ENCODE results near the gene ITGBL1. TPM values are rescaled to one million over a fixed set of nuclear protein-coding genes. Genes with fewer than 3 reads are reported as not detected.

The ITGBL1 gene
- total and polyA plus RNA-seq, 2 of the 13 experiments (the other 11 are each of a cell fraction or from before 2014, with no cell fraction given): 0.02 TPM; not detected in 1

DNA sequence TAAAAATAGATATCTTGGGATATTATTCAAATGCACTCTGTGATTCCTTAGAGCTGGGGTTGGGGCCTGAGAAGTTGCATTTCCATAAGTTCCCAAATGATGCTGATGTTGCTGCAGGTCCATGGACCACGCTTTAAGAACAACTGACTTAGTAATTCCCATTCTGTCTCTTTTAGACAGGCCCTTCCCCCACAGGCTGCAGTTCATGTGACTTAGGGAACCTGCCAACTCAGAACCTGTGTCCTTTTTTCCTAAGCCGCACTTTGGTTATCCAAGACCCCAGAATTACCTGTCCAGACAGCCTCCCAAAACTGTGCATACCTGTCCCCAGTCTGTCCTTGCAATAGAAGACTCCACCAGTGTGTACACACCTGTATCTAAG, 1.7 kb upstream of the ITGBL1 start:
- Histone ChIP-seq H2AFZ (ENCODE audit: low read length) (no peak overlapping the region), H3K9me3 (ENCODE audit: low read length) (no peaks in the 10 kb centered on the region), H3K27me3 (ENCODE audit: control insufficient read depth in 1 of 2, insufficient read depth in 2 of 2, low read length in 2 of 2) (peaks cover 0 to 7% of the 10 kb centered on the region in 2 experiments; a peak in 1 of 5 replicates), H3K9ac (ENCODE audit: insufficient read depth, low read depth, low read length) (no peak overlapping the region), H3K4me2 (ENCODE audit: low read depth, low read length) (no peak overlapping the region), H3K4me3 (replicated peaks in 1 of 3; ENCODE audit: insufficient read depth in 1 of 3, low read depth in 2 of 3, low read length in 3 of 3) (no peak overlapping the region), H3K79me2 (ENCODE audit: insufficient read depth, low read length) (no peaks in the 10 kb centered on the region), H3K36me3 (replicated peaks in 1 of 2; ENCODE audit: control insufficient read depth in 1 of 2, insufficient read depth in 2 of 2, low read length in 2 of 2) (no peaks in the 10 kb centered on the region), H4K20me1 (ENCODE audit: insufficient read depth, low read length) (no peaks in the 10 kb centered on the region), H3K4me1 (ENCODE audit: insufficient read depth, low read length) (no peaks in the 10 kb centered on the region; the same call in 1 of the 2 replicates), H3K27ac (ENCODE audit: extremely low read length, insufficient read depth, low read length) (no peak overlapping the region)
- ChIA-PET POLR2A (no interaction called here), CTCF (ENCODE audit: low intra/inter-chr PET ratio, low total read pairs) (no interaction called here)
- in situ Hi-C loops (cut with HindIII; ENCODE audit: extremely low pct_ligation_motif_present, low pct_unique_long_range_greater_than_20kb): loop anchor here (25.0 kb wide), 1 partner anchor 313 kb away; no protein-coding TSS in a partner anchor
- BruUV-seq (replicated peaks): no TSS peak
- intact Hi-C loops (cut with micrococcal nuclease; ENCODE audit: unreplicated experiment): no loop called here
- 23% methylated on average over 2 of the region's 2 CpGs for WGBS (ENCODE audit: low lambda C conversion rate)
- TF ChIP-seq, protein P1, sequence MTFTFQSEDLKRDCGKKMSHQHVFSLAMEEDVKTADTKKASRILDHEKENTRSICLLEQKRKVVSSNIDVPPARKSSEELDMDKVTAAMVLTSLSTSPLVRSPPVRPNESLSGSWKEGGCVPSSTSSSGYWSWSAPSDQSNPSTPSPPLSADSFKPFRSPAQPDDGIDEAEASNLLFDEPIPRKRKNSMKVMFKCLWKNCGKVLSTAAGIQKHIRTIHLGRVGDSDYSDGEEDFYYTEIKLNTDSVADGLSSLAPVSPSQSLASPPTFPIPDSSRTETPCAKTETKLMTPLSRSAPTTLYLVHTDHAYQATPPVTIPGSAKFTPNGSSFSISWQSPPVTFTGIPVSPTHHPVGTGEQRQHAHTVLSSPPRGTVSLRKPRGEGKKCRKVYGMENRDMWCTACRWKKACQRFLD (CRISPR knock-in tag; IDR thresholded peaks at IDR 0.05; ENCODE audit: borderline replicate concordance): no peak
- no peak for TF ChIP-seq TCF7L2 (IDR thresholded peaks at IDR 0.05; ENCODE audit: low read depth, low read length)
- TF ChIP-seq, protein P2, sequence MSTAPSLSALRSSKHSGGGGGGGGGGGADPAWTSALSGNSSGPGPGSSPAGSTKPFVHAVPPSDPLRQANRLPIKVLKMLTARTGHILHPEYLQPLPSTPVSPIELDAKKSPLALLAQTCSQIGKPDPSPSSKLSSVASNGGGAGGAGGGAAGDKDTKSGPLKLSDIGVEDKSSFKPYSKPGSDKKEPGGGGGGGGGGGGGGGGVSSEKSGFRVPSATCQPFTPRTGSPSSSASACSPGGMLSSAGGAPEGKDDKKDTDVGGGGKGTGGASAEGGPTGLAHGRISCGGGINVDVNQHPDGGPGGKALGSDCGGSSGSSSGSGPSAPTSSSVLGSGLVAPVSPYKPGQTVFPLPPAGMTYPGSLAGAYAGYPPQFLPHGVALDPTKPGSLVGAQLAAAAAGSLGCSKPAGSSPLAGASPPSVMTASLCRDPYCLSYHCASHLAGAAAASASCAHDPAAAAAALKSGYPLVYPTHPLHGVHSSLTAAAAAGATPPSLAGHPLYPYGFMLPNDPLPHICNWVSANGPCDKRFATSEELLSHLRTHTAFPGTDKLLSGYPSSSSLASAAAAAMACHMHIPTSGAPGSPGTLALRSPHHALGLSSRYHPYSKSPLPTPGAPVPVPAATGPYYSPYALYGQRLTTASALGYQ (CRISPR knock-in tag; IDR thresholded peaks at IDR 0.05): no peak
- no peak for TF ChIP-seq NBN (conservative IDR thresholded peaks at IDR 0.05)
- no peak for TF ChIP-seq KAT7 (CRISPR knock-in tag; IDR thresholded peaks at IDR 0.05; ENCODE audit: borderline replicate concordance)
- no peak for TF ChIP-seq FIP1L1 (IDR thresholded peaks at IDR 0.05; ENCODE audit: borderline replicate concordance, insufficient read depth, low read depth, low read length)
- no peak for TF ChIP-seq ZKSCAN8 (CRISPR knock-in tag; IDR thresholded peaks at IDR 0.05; ENCODE audit: borderline replicate concordance)
- TF ChIP-seq POLR2A (IDR thresholded peaks at IDR 0.05; ENCODE audit: insufficient read depth in 1 of 2, low read depth in 2 of 2, low read length in 2 of 2): no peak
- TF ChIP-seq, protein P3, sequence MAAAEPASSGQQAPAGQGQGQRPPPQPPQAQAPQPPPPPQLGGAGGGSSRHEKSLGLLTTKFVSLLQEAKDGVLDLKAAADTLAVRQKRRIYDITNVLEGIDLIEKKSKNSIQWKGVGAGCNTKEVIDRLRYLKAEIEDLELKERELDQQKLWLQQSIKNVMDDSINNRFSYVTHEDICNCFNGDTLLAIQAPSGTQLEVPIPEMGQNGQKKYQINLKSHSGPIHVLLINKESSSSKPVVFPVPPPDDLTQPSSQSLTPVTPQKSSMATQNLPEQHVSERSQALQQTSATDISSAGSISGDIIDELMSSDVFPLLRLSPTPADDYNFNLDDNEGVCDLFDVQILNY (CRISPR knock-in tag; conservative IDR thresholded peaks at IDR 0.05): no peak
- TF ChIP-seq, protein P4, sequence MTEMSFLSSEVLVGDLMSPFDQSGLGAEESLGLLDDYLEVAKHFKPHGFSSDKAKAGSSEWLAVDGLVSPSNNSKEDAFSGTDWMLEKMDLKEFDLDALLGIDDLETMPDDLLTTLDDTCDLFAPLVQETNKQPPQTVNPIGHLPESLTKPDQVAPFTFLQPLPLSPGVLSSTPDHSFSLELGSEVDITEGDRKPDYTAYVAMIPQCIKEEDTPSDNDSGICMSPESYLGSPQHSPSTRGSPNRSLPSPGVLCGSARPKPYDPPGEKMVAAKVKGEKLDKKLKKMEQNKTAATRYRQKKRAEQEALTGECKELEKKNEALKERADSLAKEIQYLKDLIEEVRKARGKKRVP (CRISPR knock-in tag; IDR thresholded peaks at IDR 0.05): no peak
- TF ChIP-seq, protein P5, sequence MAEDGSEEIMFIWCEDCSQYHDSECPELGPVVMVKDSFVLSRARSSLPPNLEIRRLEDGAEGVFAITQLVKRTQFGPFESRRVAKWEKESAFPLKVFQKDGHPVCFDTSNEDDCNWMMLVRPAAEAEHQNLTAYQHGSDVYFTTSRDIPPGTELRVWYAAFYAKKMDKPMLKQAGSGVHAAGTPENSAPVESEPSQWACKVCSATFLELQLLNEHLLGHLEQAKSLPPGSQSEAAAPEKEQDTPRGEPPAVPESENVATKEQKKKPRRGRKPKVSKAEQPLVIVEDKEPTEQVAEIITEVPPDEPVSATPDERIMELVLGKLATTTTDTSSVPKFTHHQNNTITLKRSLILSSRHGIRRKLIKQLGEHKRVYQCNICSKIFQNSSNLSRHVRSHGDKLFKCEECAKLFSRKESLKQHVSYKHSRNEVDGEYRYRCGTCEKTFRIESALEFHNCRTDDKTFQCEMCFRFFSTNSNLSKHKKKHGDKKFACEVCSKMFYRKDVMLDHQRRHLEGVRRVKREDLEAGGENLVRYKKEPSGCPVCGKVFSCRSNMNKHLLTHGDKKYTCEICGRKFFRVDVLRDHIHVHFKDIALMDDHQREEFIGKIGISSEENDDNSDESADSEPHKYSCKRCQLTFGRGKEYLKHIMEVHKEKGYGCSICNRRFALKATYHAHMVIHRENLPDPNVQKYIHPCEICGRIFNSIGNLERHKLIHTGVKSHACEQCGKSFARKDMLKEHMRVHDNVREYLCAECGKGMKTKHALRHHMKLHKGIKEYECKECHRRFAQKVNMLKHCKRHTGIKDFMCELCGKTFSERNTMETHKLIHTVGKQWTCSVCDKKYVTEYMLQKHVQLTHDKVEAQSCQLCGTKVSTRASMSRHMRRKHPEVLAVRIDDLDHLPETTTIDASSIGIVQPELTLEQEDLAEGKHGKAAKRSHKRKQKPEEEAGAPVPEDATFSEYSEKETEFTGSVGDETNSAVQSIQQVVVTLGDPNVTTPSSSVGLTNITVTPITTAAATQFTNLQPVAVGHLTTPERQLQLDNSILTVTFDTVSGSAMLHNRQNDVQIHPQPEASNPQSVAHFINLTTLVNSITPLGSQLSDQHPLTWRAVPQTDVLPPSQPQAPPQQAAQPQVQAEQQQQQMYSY (CRISPR knock-in tag; IDR thresholded peaks at IDR 0.05): no peak
- no peak for ATAC-seq
- DNase-seq (ENCODE audit: low spot score): no peak
- no peak for FAIRE-seq

Measured in HepG2 (cell line).